T-helper 9 cell (primary cell): ENCODE measurements around the gene RSAD1.

Source experiments
- DNase-seq: peaks from one replicate; pipeline ENCODE4 v3.0.0-alpha.2; 2020
- total RNA-seq, 2 donors: gene quantifications; one replicate each; lab custom pipeline; 2026; lab: John Stamatoyannopoulos, UW

The RSAD1 gene
- 53.1 to 65.1 reads per million in 2 donors for total RNA-seq

- peak; percentile 71 for DNase-seq
Observed at GRCh38 chr17:50478391-50479381, at the start of gene RSAD1. RSAD1 (plus strand) TSS chr17:50478860; CDS start chr17:50478885, 25 bp downstream.

GRCh38 chr17:50429793-50430192, 48.9 kb upstream of the RSAD1 start:
- DNase-seq: no peak

- no peak for DNase-seq
Observed at GRCh38 chr17:50430821-50431618, 47.6 kb upstream of the RSAD1 start.

- no peak for DNase-seq
Observed at GRCh38 chr17:50432125-50432762, 46.4 kb upstream of the RSAD1 start.

- no peak for DNase-seq
Observed at GRCh38 chr17:50437409-50437808, 41.3 kb upstream of the RSAD1 start.

GRCh38 chr17:50439008-50439407, 39.7 kb upstream of the RSAD1 start:
- no peak for DNase-seq

GRCh38 chr17:50440172-50440837, 38.4 kb upstream of the RSAD1 start:
- DNase-seq: no peak

GRCh38 chr17:50440838-50441829, 37.5 kb upstream of the RSAD1 start:
- no peak for DNase-seq

GRCh38 chr17:50443505-50443974, 35.1 kb upstream of the RSAD1 start:
- no peak for DNase-seq

GRCh38 chr17:50444841-50445715, 33.6 kb upstream of the RSAD1 start:
- no peak for DNase-seq

GRCh38 chr17:50445730-50446325, 32.8 kb upstream of the RSAD1 start:
- no peak for DNase-seq

- DNase-seq: no peak
Observed at GRCh38 chr17:50447870-50448595, 30.6 kb upstream of the RSAD1 start.

GRCh38 chr17:50448643-50449042, 30.0 kb upstream of the RSAD1 start:
- no peak for DNase-seq

GRCh38 chr17:50451943-50452629, 26.6 kb upstream of the RSAD1 start:
- DNase-seq: no peak

- no peak for DNase-seq
Observed at GRCh38 chr17:50452630-50453300, 25.9 kb upstream of the RSAD1 start.

GRCh38 chr17:50453901-50454300, 24.8 kb upstream of the RSAD1 start:
- DNase-seq: no peak

- DNase-seq: no peak
Observed at GRCh38 chr17:50457621-50458020, 21.0 kb upstream of the RSAD1 start.

- DNase-seq: no peak
Observed at GRCh38 chr17:50458270-50458669, 20.4 kb upstream of the RSAD1 start.
